Urinary bladder (tissue), 4 donors: ENCODE measurements around the gene CMTR1. TPM values are rescaled to one million over a fixed set of nuclear protein-coding genes. Genes with fewer than 3 reads are reported as not detected.

Source experiments
- DNase-seq: peaks from one replicate; pipeline ENCODE4 v3.0.0-alpha.2; 2015; ENCODE audit errors: extremely low spot score
- H3K27ac ChIP-seq: one replicate; pipeline ENCODE4 v1.5.1; 2013; ENCODE audit warnings: low read depth, mild to moderate bottlenecking, moderate library complexity
- H3K36me3 ChIP-seq: one replicate; pipeline ENCODE4 v1.6.1; 2013; ENCODE audit warnings: mild to moderate bottlenecking, moderate library complexity; ENCODE audit not compliant: insufficient read depth
- H3K4me1 ChIP-seq: one replicate; pipeline ENCODE4 v1.6.1; 2013; ENCODE audit warnings: mild to moderate bottlenecking, moderate library complexity; ENCODE audit not compliant: insufficient read depth
- H3K4me3 ChIP-seq: one replicate; pipeline ENCODE4 v1.5.1; 2013; ENCODE audit warnings: low read depth, low read length
- WGBS: extraction: QIAGEN DNeasy Blood & Tissue Kit; methylation state at CpG from one replicate; pipeline ENCODE4 v1.1.7; 2013; 5-methylcytosine and 5-hydroxymethylcytosine counted together
- polyA plus RNA-seq: library from polyadenylated mRNA; stranded (reverse); fragments of 200-250 nt; gene quantifications from one replicate; pipeline ENCODE4 v1.2.3, GENCODE V29; 2013
- total RNA-seq: library from RNA; depleted of rRNA; stranded (reverse); fragments of >200 nt; gene quantifications from one replicate; pipeline ENCODE4 v1.2.3, GENCODE V29; 2014
- donor health status: healthy with polysubstance abuse.
- donor health status: healthy.

The CMTR1 gene
- total and polyA plus RNA-seq, 2 donors: 26.0 to 32.3 TPM

- no peaks in the 10 kb centered on the region for H3K36me3 ChIP-seq
- H3K4me1 ChIP-seq: no peaks in the 10 kb centered on the region
- H3K27ac ChIP-seq: no peak overlapping the region
- 89% methylated on average over 3 of the region's 3 CpGs for WGBS
- no peak overlapping the region for H3K4me3 ChIP-seq
- DNase-seq: no peak
Measured at GRCh38 chr6:37522836-37523235, 89.8 kb downstream of the CMTR1 start.

GRCh38 chr6:37523412-37523811 lies 90.4 kb downstream of the CMTR1 start:
- H3K36me3 ChIP-seq: no peaks in the 10 kb centered on the region
- no peak overlapping the region for H3K4me3 ChIP-seq
- H3K27ac ChIP-seq: no peak overlapping the region
- no peaks in the 10 kb centered on the region for H3K4me1 ChIP-seq
- WGBS: 71% methylated on average over 7 of the region's 7 CpGs
- DNase-seq: no peak

- WGBS: 63% methylated on average over 19 of the region's 19 CpGs
- no peaks in the 10 kb centered on the region for H3K4me1 ChIP-seq
Measured at GRCh38 chr6:37524025-37524969, 91.3 kb downstream of the CMTR1 start.

GRCh38 chr6:37524970-37525318 lies 91.9 kb downstream of the CMTR1 start:
- H3K4me3 ChIP-seq: no peak overlapping the region
- no peak for DNase-seq
- no peaks in the 10 kb centered on the region for H3K4me1 ChIP-seq
- WGBS: 75% methylated on average over 4 of the region's 4 CpGs
- H3K27ac ChIP-seq: no peak overlapping the region
- no peaks in the 10 kb centered on the region for H3K36me3 ChIP-seq

More at GRCh38 chr6:37524025-37524969, 91.3 kb downstream of the CMTR1 start:
- Histone ChIP-seq H3K36me3 (no peaks in the 10 kb centered on the region), H3K4me3 (no peak overlapping the region), H3K27ac (no peak overlapping the region)
- DNase-seq: no peak

GRCh38 chr6:37525460-37526357 lies 92.7 kb downstream of the CMTR1 start:
- no peak overlapping the region for H3K27ac ChIP-seq
- WGBS: 66% methylated on average over 12 of the region's 12 CpGs
- H3K36me3 ChIP-seq: no peaks in the 10 kb centered on the region
- H3K4me1 ChIP-seq: no peaks in the 10 kb centered on the region
- no peak overlapping the region for H3K4me3 ChIP-seq
- no peak for DNase-seq

GRCh38 chr6:37528541-37528940 lies 95.5 kb downstream of the CMTR1 start:
- 52% methylated on average over 8 of the region's 8 CpGs for WGBS
- H3K4me1 ChIP-seq: no peaks in the 10 kb centered on the region
- no peak overlapping the region for H3K27ac ChIP-seq
- H3K36me3 ChIP-seq: no peaks in the 10 kb centered on the region
- DNase-seq: no peak
- H3K4me3 ChIP-seq: no peak overlapping the region

- no peak overlapping the region for H3K4me3 ChIP-seq
- H3K36me3 ChIP-seq: no peaks in the 10 kb centered on the region
- DNase-seq: no peak
- H3K4me1 ChIP-seq: no peaks in the 10 kb centered on the region
- no peak overlapping the region for H3K27ac ChIP-seq
- 23% methylated on average over 5 of the region's 5 CpGs for WGBS
Measured at GRCh38 chr6:37530297-37530696, 97.3 kb downstream of the CMTR1 start.

GRCh38 chr6:37531026-37531425 lies 98.0 kb downstream of the CMTR1 start:
- 78% methylated on average over 4 of the region's 4 CpGs for WGBS
- Histone ChIP-seq H3K36me3 (no peaks in the 10 kb centered on the region), H3K27ac (no peak overlapping the region), H3K4me3 (no peak overlapping the region), H3K4me1 (no peaks in the 10 kb centered on the region)
- DNase-seq: no peak

Other genes starting within 250 kb of the CMTR1 start
- 5.7 TPM for gene TBC1D22B, start 175.4 kb upstream of the CMTR1 start, total RNA-seq
- gene TBC1D22B, start 175.4 kb upstream of the CMTR1 start, polyA plus RNA-seq: 6.4 TPM
- gene TMEM217, start 175.1 kb upstream of the CMTR1 start, total RNA-seq: 3.4 TPM
- 0.24 TPM for gene TMEM217, start 175.1 kb upstream of the CMTR1 start, polyA plus RNA-seq
- 21.7 TPM for gene RNF8, start 79.2 kb upstream of the CMTR1 start, total RNA-seq
- gene RNF8, start 79.2 kb upstream of the CMTR1 start, polyA plus RNA-seq: 13.9 TPM
- gene CCDC167, start 66.7 kb downstream of the CMTR1 start, total RNA-seq: 10.4 TPM
- gene CCDC167, start 66.7 kb downstream of the CMTR1 start, polyA plus RNA-seq: 25.7 TPM